GM06990 (cell line): ENCODE results near the gene ATP2A3.

ENCODE experiments used
- DNase-seq: peaks from one replicate; pipeline ENCODE4 v3.0.0-alpha.2; 2011; ENCODE audit not compliant: insufficient read length; ENCODE audit errors: extremely low read depth
- H3K27me3 ChIP-seq: replicated peaks from 2 replicates; pipeline ENCODE4 v1.6.0; 2011; ENCODE audit warnings: low read length; ENCODE audit not compliant: control insufficient read depth, insufficient read depth
- H3K36me3 ChIP-seq: 2 replicates; pipeline ENCODE4 v1.5.1; 2011; ENCODE audit warnings: low read length; ENCODE audit not compliant: control insufficient read depth, insufficient read depth
- H3K4me3 ChIP-seq: replicated peaks from 2 replicates; pipeline ENCODE4 v1.5.1; 2011; ENCODE audit warnings: low read depth, mild to moderate bottlenecking, control low read depth, low read length
- TF ChIP-seq, protein P1 (sequence below): IDR thresholded peaks from 2 replicates; pipeline ENCODE4 v1.5.1; 2011; ENCODE audit warnings: low read length, control low read depth, mild to moderate bottlenecking, inconsistent platforms; ENCODE audit not compliant: insufficient read depth, poor library complexity, severe bottlenecking

Gene ATP2A3

DNA sequence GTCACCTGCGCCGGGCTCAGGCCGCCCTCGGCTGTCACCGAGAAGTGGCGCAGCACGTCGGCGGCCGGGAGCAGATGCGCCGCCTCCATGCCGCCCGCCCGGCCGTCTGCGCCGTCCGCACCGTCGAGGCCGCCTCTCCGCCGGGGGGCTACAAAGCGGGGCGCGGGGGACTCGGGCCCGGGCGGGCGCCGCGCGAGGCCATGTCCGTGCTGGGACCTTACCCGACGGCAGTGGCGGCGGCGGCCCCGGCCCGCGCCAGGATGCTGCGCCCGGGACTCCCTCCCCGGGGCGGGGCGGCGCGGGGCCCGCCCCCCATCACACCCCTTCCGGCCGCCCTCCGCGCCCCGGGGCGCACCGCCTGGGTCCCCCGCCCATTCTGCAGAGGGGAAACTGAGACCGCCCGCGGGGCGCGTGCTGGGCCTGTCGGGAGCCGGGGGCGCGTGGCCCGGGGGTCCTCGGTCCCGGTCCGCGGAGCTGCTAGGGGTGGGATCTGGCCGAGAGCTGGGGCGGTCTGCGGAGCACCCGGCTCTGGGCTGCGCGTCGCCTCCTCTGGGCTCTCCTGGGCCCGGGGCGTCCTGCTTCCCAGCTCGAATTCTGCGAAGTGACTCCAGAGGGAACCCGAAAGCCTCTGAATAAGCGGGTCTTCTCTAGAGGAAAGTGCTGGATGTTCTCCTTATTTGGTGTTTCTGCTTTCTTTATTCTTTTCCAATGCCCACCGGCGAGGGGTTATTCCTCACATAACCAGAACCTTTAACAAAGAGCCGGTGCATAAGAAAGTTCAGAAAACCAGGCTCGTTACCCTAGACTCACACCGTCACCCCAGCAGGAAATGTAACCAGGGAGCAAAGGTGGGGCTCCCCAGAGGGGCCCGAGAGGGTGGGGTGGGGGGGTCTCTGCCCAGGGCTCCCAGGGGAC lies at the start of gene ATP2A3:
Gene ATP2A3 (minus strand): TSS at position 235 of the 915 bp plus-strand sequence. CDS start 146 bp downstream, at position 89.
- H3K36me3 ChIP-seq, result no peaks in the 10 kb centered on the region; the same call in none of the 2 replicates
- no peaks in the 10 kb centered on the region for H3K27me3 ChIP-seq
- peak within 1 kb of the TSS; percentile 86 for H3K4me3 ChIP-seq
- DNase-seq, result peak; percentile 81
- TF ChIP-seq, protein P1, sequence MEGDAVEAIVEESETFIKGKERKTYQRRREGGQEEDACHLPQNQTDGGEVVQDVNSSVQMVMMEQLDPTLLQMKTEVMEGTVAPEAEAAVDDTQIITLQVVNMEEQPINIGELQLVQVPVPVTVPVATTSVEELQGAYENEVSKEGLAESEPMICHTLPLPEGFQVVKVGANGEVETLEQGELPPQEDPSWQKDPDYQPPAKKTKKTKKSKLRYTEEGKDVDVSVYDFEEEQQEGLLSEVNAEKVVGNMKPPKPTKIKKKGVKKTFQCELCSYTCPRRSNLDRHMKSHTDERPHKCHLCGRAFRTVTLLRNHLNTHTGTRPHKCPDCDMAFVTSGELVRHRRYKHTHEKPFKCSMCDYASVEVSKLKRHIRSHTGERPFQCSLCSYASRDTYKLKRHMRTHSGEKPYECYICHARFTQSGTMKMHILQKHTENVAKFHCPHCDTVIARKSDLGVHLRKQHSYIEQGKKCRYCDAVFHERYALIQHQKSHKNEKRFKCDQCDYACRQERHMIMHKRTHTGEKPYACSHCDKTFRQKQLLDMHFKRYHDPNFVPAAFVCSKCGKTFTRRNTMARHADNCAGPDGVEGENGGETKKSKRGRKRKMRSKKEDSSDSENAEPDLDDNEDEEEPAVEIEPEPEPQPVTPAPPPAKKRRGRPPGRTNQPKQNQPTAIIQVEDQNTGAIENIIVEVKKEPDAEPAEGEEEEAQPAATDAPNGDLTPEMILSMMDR, result no peak

DNA sequence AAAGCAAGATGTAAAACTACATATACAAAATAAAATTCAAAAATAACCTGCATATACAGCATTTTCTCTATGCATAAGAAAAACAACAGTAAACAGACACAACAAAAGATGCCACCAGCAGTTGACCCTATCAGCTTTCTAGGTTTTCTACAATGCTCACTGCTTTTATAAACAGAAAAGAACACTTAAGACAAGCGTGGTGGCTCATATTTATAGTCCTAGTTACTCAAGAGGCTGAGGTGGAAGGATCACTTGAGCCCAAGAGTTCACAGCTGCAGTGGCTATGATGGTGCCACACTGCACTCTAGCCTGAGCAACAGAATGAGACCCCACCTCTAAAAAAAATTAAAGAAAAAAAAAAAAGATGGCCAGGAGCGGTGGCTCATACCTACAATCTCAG lies 46.5 kb upstream of the ATP2A3 start:
- TF ChIP-seq, protein P1, result no peak
- Histone ChIP-seq H3K36me3 (peaks cover 45% of the 10 kb centered on the region), H3K27me3 (no peaks in the 10 kb centered on the region), H3K4me3 (no peak overlapping the region)
- DNase-seq, result no peak

DNA sequence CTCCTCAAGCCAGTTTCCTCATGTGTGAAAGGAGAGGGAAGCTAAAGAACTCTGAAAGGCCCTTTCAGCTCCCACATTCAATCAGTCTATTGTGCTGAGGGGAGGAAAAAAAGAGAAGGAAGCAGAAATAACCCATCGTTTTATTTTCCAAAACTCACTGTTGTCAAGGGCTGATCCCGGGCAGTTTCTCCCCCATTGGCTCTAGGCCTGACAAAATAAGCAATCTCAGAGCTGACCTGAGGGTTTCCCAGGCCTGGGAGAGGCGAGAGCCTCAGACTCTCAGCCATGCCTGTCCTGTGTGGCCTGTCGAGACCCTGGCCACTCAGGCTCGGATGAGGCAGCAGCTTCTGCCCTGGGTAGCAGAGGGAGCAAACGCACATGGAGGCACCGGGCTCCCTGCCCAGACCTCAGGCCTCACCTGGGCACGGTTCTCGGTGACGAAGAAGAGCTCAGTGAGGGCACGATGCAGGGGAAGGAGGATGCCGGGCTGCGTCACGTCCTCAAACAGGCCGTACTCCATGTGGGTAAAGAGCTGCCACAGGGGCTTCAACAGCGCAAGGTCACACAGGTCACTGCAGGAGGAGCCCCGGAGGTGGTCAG lies 45.0 kb upstream of the ATP2A3 start:
- no peaks in the 10 kb centered on the region for H3K27me3 ChIP-seq
- H3K36me3 ChIP-seq, result peaks cover 39% of the 10 kb centered on the region
- TF ChIP-seq, protein P1, result no peak
- DNase-seq, result no peak
- H3K4me3 ChIP-seq, result no peak overlapping the region

DNA sequence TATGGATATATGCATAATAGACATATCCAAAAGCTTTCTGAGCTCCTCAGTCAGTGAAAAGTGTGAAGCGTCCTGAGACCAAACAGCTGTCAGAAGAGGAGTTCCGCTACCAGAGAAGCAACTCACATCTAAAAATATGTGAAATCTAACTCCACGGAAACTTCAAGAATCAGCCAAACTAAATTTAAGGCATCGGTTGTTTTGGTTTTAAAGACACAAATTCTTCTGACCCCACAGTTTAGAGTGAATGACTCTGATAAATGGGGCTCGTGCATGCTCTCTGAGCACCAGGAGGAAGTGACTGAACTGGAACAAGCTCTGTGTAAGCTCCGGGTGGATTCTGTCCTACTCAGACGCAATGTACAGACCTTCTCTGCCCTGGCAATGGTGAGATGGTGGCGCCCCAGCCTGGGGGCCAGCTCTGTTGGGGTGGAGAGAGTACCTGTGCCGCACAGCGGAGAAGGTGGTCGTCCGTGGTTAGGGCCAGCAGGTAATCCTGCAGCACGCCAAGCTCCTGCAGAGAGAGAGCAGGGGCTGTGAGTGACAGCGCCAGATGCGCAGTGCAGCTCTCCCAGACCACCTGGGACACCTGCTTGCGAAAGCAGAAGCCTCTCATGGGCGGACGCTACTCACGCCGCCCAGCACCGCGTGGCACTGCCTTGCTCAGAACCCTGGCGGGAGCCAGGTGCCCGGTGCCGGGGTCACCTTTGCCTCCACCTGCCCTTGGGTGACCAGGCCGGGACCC lies 44.4 kb upstream of the ATP2A3 start:
- TF ChIP-seq, protein P1, result no peak
- H3K36me3 ChIP-seq, result peaks cover 35% of the 10 kb centered on the region
- no peak for DNase-seq
- H3K27me3 ChIP-seq, result no peaks in the 10 kb centered on the region
- H3K4me3 ChIP-seq, result no peak overlapping the region

DNA sequence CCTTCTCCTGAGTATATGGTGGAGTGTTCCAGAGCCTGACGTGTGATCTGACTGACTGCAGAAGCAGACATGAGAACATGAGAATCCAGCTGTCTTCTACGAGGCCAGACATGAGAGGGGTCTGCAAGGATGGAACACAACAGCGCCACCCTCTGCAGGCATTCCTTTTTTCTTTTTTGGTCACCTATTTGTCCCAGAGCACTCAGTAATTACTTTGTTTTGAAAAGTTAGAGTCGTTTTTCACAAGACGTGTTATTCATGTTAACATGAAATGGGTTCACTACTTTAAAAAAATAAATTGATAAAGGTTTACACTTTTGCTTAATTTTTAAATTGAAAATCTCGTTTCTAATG lies 43.8 kb upstream of the ATP2A3 start:
- TF ChIP-seq, protein P1, result no peak
- no peak for DNase-seq

More for the DNA sequence above, 43.8 kb upstream of the ATP2A3 start:
- peaks cover 32% of the 10 kb centered on the region for H3K36me3 ChIP-seq
- no peaks in the 10 kb centered on the region for H3K27me3 ChIP-seq
- H3K4me3 ChIP-seq, result no peak overlapping the region
